OCI-LY1 (cell line): ENCODE data around the gene CLASP2.

Experiments used
- EZH2 ChIP-seq: fragments of 200-600 bp; sonication (generic), shearing (Covaris generic); IDR thresholded peaks from 2 replicates; pipeline ENCODE4 v1.8.0; 2017; ENCODE audit warnings: borderline replicate concordance, mixed run types, mild to moderate bottlenecking, antibody characterized with exemption, low read length, moderate library complexity, mixed read lengths
- TF ChIP-seq, protein P1 (sequence below): fragments of 200-600 bp; sonication (generic), shearing (Covaris generic); IDR thresholded peaks from 2 replicates; pipeline ENCODE4 v1.5.1; 2017; ENCODE audit warnings: mild to moderate bottlenecking, antibody characterized with exemption, low read length, moderate library complexity, mixed read lengths

- TF ChIP-seq, protein P1, sequence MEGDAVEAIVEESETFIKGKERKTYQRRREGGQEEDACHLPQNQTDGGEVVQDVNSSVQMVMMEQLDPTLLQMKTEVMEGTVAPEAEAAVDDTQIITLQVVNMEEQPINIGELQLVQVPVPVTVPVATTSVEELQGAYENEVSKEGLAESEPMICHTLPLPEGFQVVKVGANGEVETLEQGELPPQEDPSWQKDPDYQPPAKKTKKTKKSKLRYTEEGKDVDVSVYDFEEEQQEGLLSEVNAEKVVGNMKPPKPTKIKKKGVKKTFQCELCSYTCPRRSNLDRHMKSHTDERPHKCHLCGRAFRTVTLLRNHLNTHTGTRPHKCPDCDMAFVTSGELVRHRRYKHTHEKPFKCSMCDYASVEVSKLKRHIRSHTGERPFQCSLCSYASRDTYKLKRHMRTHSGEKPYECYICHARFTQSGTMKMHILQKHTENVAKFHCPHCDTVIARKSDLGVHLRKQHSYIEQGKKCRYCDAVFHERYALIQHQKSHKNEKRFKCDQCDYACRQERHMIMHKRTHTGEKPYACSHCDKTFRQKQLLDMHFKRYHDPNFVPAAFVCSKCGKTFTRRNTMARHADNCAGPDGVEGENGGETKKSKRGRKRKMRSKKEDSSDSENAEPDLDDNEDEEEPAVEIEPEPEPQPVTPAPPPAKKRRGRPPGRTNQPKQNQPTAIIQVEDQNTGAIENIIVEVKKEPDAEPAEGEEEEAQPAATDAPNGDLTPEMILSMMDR = no peak
- no peak for TF ChIP-seq EZH2
These were observed 192.8 kb downstream of the CLASP2 start for GRCh38 chr3:33525232-33525631.
